Measurements from ENCODE around the gene CCDC34. TPM values are rescaled to one million over a fixed set of nuclear protein-coding genes. Genes with fewer than 3 reads are reported as not detected.
"Not testable (repeated sequence)": the region's sequence is repeated elsewhere in the genome, so short reads cannot be mapped to it uniquely, and the experiment has no call there.

CCDC34 gene
- total RNA-seq, 1 experiment from 2014 or later = 35.6 TPM

- no peak for DNase-seq (ENCODE audit: low read depth)
Observed at GRCh38 chr11:27363576-27364117, 632 bp upstream of the CCDC34 start.

GRCh38 chr11:27361649-27362431 is 1.2 kb downstream of the CCDC34 start:
- no peak for DNase-seq (ENCODE audit: low read depth)

GRCh38 chr11:27358296-27358695 is 4.7 kb downstream of the CCDC34 start:
- no peak for DNase-seq (ENCODE audit: low read depth)

GRCh38 chr11:27357250-27357649 is 5.8 kb downstream of the CCDC34 start:
- DNase-seq (ENCODE audit: low read depth) = no peak

- DNase-seq (ENCODE audit: low read depth) = no peak
Observed at GRCh38 chr11:27356624-27357222, 6.3 kb downstream of the CCDC34 start.

- no peak for DNase-seq (ENCODE audit: low read depth)
Observed at GRCh38 chr11:27355575-27356104, 7.4 kb downstream of the CCDC34 start.

- DNase-seq (ENCODE audit: low read depth) = no peak
Observed at GRCh38 chr11:27354359-27354965, 8.6 kb downstream of the CCDC34 start.

- no peak for DNase-seq (ENCODE audit: low read depth)
Observed at GRCh38 chr11:27353593-27354358, 9.2 kb downstream of the CCDC34 start.

GRCh38 chr11:27352781-27353180 is 10.2 kb downstream of the CCDC34 start:
- no peak for DNase-seq (ENCODE audit: low read depth)

GRCh38 chr11:27350511-27350910 is 12.5 kb downstream of the CCDC34 start:
- DNase-seq (ENCODE audit: low read depth) = no peak

- DNase-seq (ENCODE audit: low read depth) = no peak
Observed at GRCh38 chr11:27349919-27350318, 13.1 kb downstream of the CCDC34 start.

- DNase-seq (ENCODE audit: low read depth) = no peak
Observed at GRCh38 chr11:27348340-27348873, 14.6 kb downstream of the CCDC34 start.

- no peak for DNase-seq (ENCODE audit: low read depth)
Observed at GRCh38 chr11:27347359-27348339, 15.4 kb downstream of the CCDC34 start.

- DNase-seq (ENCODE audit: low read depth) = no peak
Observed at GRCh38 chr11:27339941-27340340, 23.1 kb downstream of the CCDC34 start.

GRCh38 chr11:27334764-27335163 is 28.3 kb downstream of the CCDC34 start:
- DNase-seq (ENCODE audit: low read depth) = not testable (repeated sequence)

GRCh38 chr11:27331981-27332380 is 31.0 kb downstream of the CCDC34 start:
- DNase-seq (ENCODE audit: low read depth) = peak; percentile 21

GRCh38 chr11:27330633-27331270 is 32.3 kb downstream of the CCDC34 start:
- DNase-seq (ENCODE audit: low read depth) = no peak

GRCh38 chr11:27329867-27330632 is 33.0 kb downstream of the CCDC34 start:
- DNase-seq (ENCODE audit: low read depth) = no peak

GRCh38 chr11:27328614-27329013 is 34.4 kb downstream of the CCDC34 start:
- DNase-seq (ENCODE audit: low read depth) = no peak
